Panc1 (cell line): ENCODE results near the gene TNFAIP3.

ENCODE experiments used
- CTCF ChIP-seq: fragments of 450-650 bp; IDR thresholded peaks from 2 replicates; pipeline ENCODE4 v1.5.1; 2017; ENCODE audit warnings: mild to moderate bottlenecking
- POLR2AphosphoS5 ChIP-seq: IDR thresholded peaks from 2 replicates; pipeline ENCODE4 v1.6.1; 2012; ENCODE audit warnings: mild to moderate bottlenecking, low read depth, low read length, moderate library complexity
- TCF7L2 ChIP-seq: IDR thresholded peaks from 2 replicates; pipeline ENCODE4 v1.6.1; 2011; ENCODE audit warnings: mild to moderate bottlenecking, low read depth, low read length, inconsistent platforms

GRCh38 chr6:137840252-137840651 is 26.8 kb upstream of the TNFAIP3 start:
- TF ChIP-seq CTCF (no peak), POLR2AphosphoS5 (no peak), TCF7L2 (no peak)
